ENCODE measurements around the gene AARS2.

Gene AARS2

DNA sequence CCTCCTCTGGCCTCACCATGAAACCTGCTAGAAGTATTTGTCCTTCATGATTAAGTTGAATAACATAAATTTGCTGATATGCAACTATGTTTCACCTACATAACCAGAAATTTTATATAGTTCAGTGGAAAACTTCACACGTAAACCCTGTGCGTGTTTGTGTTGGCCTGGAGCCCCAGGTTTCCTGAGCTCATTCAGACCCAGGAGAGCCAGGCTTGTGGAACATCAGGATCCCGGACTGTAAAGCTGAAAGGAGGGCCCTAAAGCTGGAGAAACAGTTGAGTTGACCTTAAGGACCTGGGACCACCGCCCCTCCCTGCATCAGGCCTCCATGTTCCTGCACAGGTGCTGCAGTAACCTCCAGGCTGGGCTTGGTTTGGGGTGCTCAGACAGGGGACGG is 26.2 kb upstream of the AARS2 start:
- TF ChIP-seq, protein P1, sequence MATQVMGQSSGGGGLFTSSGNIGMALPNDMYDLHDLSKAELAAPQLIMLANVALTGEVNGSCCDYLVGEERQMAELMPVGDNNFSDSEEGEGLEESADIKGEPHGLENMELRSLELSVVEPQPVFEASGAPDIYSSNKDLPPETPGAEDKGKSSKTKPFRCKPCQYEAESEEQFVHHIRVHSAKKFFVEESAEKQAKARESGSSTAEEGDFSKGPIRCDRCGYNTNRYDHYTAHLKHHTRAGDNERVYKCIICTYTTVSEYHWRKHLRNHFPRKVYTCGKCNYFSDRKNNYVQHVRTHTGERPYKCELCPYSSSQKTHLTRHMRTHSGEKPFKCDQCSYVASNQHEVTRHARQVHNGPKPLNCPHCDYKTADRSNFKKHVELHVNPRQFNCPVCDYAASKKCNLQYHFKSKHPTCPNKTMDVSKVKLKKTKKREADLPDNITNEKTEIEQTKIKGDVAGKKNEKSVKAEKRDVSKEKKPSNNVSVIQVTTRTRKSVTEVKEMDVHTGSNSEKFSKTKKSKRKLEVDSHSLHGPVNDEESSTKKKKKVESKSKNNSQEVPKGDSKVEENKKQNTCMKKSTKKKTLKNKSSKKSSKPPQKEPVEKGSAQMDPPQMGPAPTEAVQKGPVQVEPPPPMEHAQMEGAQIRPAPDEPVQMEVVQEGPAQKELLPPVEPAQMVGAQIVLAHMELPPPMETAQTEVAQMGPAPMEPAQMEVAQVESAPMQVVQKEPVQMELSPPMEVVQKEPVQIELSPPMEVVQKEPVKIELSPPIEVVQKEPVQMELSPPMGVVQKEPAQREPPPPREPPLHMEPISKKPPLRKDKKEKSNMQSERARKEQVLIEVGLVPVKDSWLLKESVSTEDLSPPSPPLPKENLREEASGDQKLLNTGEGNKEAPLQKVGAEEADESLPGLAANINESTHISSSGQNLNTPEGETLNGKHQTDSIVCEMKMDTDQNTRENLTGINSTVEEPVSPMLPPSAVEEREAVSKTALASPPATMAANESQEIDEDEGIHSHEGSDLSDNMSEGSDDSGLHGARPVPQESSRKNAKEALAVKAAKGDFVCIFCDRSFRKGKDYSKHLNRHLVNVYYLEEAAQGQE (IDR thresholded peaks at IDR 0.05; ENCODE audit: insufficient read depth in 1 of 2, low read depth in 2 of 2, low read length in 2 of 2) = no peak
- TF ChIP-seq POLR2AphosphoS5 (IDR thresholded peaks at IDR 0.05; ENCODE audit: low read depth, low read length) = no peak
- TF ChIP-seq FOXP2 (optimal IDR thresholded peaks at IDR 0.05; ENCODE audit: borderline replicate concordance, extremely low read depth, extremely low read length, insufficient read depth) = no peak
- TF ChIP-seq SIN3A (IDR thresholded peaks at IDR 0.05; ENCODE audit: borderline replicate concordance, insufficient read depth, low read length) = no peak
- no peak for TF ChIP-seq TAF1 (IDR thresholded peaks at IDR 0.05; ENCODE audit: borderline replicate concordance, insufficient read depth, low read length)

DNA sequence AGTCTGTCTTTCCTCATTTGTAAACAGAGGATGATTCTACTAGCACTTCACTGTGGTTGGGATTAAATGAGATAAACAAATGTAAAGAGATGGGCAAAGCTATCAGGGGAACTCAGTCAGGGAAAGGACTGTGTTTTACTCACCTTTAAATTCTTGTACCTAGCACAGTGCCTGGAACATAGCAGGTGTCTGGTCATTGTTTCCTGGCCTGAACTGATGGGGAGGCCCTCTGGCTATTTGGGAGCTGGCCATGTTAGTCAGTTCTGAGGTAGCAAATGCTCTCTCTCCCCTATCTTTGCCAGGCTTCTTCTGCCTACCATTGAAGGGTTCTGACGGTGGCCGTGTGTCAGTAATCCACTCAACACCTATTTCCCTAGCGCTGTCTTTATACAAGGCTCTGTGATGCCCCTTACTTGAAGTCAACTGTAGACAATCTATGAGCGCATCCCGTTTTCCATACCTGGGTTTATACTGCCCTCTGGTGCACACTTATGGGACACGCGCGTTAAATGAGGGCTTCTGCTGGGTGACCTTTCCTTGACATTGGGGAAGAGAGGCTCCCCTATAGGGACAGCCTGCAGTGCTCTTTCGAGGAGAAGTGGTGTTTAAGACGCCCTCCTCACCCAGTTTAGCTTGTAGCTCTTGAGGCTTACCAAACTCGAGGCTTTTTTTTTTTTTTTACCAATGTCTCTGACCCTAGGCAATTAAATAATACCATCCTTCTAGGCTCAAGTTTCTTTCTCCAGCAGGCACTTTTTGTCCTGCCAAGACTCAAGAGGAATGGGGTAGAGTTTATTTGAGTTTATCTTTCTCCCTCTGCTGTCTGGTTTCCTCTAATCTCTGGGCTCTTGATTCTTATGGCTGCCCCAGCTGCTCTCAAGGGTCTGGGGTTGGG is 25.3 kb upstream of the AARS2 start:
- TF ChIP-seq, protein P1 (IDR thresholded peaks at IDR 0.05; ENCODE audit: insufficient read depth in 1 of 2, low read depth in 2 of 2, low read length in 2 of 2) = no peak
- no peak for TF ChIP-seq FOXP2 (optimal IDR thresholded peaks at IDR 0.05; ENCODE audit: borderline replicate concordance, extremely low read depth, extremely low read length, insufficient read depth)

DNA sequence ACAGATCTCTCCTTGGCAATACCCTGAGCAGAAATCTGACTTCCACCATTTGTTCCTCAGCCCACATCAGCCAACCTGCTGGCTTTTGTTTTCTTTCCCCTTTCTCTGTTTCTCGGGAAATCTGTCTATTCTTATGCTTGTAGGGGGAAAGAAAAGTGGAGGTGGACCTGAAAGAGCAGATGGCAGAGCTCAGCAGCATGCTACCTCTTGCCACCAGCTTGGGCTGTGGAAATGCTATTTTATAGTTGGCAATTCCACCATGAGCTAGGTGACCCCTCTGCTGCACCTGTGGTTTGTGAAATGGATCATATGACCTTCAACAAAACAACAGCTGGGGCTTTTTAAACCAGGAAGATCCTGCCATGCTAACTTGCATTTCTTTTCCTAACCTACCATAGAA is 22.5 kb upstream of the AARS2 start:
- TF ChIP-seq SIN3A (IDR thresholded peaks at IDR 0.05; ENCODE audit: borderline replicate concordance, insufficient read depth, low read length) = no peak
- TF ChIP-seq FOXP2 (optimal IDR thresholded peaks at IDR 0.05; ENCODE audit: borderline replicate concordance, extremely low read depth, extremely low read length, insufficient read depth) = no peak
- no peak for TF ChIP-seq POLR2AphosphoS5 (IDR thresholded peaks at IDR 0.05; ENCODE audit: low read depth, low read length)
- TF ChIP-seq TAF1 (IDR thresholded peaks at IDR 0.05; ENCODE audit: borderline replicate concordance, insufficient read depth, low read length) = no peak
- TF ChIP-seq, protein P1 (IDR thresholded peaks at IDR 0.05; ENCODE audit: insufficient read depth in 1 of 2, low read depth in 2 of 2, low read length in 2 of 2) = no peak

DNA sequence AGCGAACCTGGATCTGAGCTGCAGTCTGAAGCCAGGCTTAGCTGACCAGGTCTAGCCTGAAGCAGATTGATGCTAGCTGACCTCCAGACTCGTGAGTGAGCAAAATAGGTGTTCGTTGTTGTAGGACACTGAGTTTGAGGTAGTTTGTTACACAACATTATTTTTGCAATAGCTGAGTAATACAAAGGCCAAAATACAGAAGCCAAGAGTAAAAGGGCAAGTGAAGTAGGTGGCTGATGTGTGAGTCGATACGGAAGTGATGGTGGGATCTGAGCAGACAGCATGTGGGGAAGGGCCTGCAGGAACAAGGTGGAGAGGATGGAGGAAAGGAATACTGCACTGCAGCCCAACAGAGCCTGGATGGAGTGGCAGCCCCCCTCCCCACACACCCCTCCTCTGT is 20.8 kb upstream of the AARS2 start:
- TF ChIP-seq SIN3A (IDR thresholded peaks at IDR 0.05; ENCODE audit: borderline replicate concordance, insufficient read depth, low read length) (no peak), POLR2AphosphoS5 (IDR thresholded peaks at IDR 0.05; ENCODE audit: low read depth, low read length) (no peak), TAF1 (IDR thresholded peaks at IDR 0.05; ENCODE audit: borderline replicate concordance, insufficient read depth, low read length) (no peak), FOXP2 (optimal IDR thresholded peaks at IDR 0.05; ENCODE audit: borderline replicate concordance, extremely low read depth, extremely low read length, insufficient read depth) (no peak)
- TF ChIP-seq, protein P1 (IDR thresholded peaks at IDR 0.05; ENCODE audit: insufficient read depth in 1 of 2, low read depth in 2 of 2, low read length in 2 of 2) = no peak

Data from PFSK-1 (cell line).